ENCODE data around the gene AKT3.

DNA sequence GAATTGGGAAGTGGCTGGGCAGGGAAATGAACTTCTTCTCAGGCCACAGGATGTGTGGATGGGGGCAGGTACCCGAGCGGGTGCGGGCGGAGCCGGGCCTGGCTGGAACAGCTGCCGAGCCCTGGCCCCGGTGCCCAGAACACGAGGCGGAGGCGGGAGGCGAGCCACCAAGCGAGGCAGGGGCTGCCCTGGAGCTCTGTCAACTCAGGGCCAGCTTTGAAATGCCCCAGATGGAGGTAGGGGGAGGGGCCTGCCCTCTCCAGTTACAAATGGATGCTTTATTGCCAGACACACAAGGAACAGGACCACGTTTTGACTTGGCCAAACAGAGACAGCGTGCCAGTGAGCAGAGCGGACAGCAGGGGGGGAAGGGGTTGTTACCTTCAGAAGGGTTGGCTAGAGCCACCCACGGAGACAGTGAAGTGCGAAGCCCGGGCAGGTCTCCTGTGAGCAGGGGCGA is 353.8 kb downstream of the AKT3 start:
- TF ChIP-seq, protein P1, sequence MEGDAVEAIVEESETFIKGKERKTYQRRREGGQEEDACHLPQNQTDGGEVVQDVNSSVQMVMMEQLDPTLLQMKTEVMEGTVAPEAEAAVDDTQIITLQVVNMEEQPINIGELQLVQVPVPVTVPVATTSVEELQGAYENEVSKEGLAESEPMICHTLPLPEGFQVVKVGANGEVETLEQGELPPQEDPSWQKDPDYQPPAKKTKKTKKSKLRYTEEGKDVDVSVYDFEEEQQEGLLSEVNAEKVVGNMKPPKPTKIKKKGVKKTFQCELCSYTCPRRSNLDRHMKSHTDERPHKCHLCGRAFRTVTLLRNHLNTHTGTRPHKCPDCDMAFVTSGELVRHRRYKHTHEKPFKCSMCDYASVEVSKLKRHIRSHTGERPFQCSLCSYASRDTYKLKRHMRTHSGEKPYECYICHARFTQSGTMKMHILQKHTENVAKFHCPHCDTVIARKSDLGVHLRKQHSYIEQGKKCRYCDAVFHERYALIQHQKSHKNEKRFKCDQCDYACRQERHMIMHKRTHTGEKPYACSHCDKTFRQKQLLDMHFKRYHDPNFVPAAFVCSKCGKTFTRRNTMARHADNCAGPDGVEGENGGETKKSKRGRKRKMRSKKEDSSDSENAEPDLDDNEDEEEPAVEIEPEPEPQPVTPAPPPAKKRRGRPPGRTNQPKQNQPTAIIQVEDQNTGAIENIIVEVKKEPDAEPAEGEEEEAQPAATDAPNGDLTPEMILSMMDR (IDR thresholded peaks at IDR 0.05): no peak
- no peak for TF ChIP-seq POLR2A (IDR thresholded peaks at IDR 0.05)

Measured in heart left ventricle (tissue), 13 donors.